NCI-H345 treated with DMSO at 0.1 percent for 48 hours (cell line): ENCODE results near the gene FHOD3.
"Not testable (repeated sequence)": the region's sequence is repeated elsewhere in the genome, so short reads cannot be mapped to it uniquely, and the experiment has no call there.

Experiments used
- DNase-seq: peaks from one replicate; lab custom pipeline; 2025; ENCODE audit not compliant: unreplicated experiment; lab: John Stamatoyannopoulos, UW

The FHOD3 gene

GRCh38 chr18:36762965-36763364 is 465.5 kb downstream of the FHOD3 start:
- DNase-seq: not testable (repeated sequence)

DNA sequence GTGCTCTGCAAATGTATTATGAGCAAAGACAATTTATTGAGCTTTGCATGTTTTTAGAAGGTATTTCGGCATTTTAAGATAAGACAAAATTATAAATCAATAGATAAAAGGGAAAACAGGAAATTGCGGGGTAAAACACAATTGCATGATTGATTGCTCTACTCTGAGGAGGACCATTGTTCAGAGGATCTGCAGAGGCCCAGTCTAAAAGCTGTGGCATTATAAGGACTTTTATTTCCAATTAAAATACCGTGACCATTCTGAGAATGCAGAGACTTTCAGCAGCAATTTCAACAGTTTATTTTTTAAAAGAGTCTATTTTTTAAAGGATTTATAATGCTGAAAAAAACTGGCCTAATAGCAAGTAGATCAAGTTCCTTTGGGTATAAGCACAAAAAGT is 469.3 kb downstream of the FHOD3 start:
- DNase-seq: no peak

DNA sequence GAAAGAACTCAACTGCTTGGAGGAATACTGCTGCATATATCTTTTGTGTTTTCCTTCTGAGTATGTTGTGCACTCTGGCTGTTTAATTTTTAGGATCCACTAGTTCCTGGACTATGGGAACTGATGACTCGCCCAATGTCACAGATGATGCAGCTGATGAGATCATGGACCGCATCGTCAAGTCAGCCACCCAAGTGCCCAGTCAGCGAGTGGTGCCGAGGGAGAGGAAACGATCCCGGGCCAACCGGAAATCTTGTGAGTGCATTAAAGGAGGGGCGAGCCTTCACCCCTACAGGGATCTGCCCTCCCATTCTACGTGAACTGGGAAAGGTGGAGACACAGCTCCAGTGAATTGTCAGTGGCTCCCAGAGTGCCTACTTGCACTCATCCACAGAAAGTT is 471.7 kb downstream of the FHOD3 start:
- no peak for DNase-seq

GRCh38 chr18:36769611-36770314 is 472.2 kb downstream of the FHOD3 start:
- DNase-seq: no peak

GRCh38 chr18:36770315-36770946 is 472.9 kb downstream of the FHOD3 start:
- DNase-seq: no peak

GRCh38 chr18:36771245-36771644 is 473.7 kb downstream of the FHOD3 start:
- DNase-seq: no peak

DNA sequence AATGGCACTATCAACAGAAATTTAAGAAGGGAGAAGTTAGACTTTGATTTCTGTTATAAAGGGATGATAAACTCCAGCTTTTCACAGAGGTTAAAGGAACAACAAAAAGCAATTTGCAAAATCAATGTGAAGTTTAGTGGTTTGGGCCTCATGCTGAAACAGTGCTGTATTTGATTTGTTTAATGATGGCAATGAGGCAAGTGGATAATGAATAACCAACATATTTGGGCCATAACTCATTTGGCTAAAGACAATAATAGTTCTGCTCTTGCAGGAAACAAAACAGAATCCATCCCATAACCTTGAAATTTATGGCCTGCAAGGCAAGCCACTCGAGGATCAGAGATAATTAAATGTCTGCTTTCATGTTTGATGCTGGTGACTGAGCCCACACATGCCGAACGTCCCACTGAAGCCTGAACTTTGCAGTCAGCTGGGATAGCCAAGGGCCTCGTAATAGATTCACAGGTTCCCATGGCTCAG is 474.8 kb downstream of the FHOD3 start:
- DNase-seq: no peak

- no peak for DNase-seq
Measured at GRCh38 chr18:36775396-36775795, 477.9 kb downstream of the FHOD3 start.

- DNase-seq: no peak
Measured at GRCh38 chr18:36776650-36777049, 479.1 kb downstream of the FHOD3 start.

DNA sequence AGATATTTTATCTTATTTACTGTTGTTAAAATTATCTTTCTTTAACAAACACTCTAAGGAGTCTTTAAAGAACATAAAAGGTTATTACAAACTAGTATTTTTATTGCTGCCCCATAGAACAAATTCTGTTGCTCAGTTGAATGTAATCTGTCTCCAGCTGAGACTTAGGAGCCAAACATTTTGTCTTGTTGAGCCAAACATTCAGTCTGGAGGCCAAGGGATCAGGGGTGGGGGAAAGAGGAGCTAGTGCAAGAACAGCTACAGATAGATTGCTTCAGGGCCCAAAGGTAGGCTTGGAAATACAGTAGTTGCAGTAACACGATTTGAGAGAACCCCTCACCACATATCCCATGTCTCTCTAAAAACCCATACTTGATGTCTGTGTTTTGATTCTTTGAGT is 480.1 kb downstream of the FHOD3 start:
- DNase-seq: no peak

DNA sequence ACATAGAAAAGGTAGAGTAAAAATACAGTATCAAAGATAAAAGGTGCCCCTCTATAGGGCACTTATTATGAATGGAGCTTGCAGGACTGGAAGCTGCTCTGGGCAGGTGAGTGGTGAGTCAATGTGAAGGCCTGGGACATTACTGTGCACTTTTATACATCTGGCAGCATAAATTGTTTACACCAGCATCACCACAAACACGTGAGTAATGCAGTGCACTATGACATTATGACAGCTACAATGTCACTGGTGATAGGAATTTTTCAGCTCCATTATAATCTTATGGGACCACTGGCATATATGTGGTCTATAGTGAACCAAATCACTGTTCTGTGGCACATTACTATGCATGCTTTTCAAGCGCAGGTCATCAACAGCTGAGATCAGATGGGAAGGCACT is 483.2 kb downstream of the FHOD3 start:
- no peak for DNase-seq

DNA sequence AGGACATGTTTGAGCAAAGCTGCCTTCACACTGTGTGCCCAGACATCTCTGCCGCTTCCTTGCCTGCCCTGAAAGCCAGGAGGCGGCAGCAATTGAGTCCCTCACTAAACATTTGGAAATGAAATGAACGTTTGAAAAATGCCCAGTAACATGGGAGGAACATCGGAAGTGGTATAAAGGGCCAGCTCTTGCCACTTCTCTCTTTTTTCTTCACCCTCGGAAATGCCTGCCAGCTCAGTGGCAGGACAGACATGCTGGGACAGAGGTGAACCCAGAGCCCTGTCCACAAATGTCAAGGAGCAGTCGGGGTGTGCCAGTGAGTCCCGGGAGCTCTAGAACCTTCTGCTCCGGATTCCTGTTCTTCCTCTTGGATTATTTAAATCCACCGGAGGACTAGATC is 485.2 kb downstream of the FHOD3 start:
- DNase-seq: no peak

DNA sequence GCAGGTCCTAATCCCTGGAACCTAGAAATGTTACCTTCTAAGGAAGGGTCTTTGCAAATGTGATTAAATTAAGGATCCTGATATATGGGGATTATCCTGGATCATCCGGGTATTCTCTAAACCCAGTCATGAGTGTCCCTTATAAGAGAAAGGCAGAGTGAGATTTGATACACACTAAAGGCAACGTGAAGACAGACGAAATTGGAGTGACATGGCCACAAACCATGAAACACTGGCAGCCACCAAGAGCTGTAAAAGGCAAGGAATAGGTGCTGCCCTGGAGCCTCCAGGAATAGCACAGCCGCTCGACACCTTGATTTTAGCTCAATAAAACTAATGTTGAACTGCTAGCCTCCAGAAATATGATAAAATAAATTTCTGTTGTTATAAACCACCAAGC is 486.3 kb downstream of the FHOD3 start:
- DNase-seq: no peak

DNA sequence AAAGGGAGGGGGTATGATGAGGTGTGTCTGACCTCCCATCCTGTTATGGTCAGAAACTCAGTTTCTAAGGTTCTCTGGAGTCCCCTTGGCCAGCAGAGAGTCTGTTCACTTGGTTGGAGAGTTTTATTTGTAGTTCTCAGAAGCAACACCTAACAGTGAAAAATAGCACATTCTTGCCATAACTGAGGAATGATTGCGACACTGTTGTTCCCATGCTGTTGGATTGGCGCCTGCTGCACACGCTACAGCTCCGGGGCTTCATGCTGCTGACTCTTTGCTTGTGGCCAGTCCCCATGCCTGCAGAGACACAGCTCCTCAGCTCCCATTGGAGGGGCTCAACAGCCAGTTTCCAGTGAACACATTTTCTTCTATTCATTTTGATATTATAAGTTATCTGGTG is 489.2 kb downstream of the FHOD3 start:
- DNase-seq: no peak

DNA sequence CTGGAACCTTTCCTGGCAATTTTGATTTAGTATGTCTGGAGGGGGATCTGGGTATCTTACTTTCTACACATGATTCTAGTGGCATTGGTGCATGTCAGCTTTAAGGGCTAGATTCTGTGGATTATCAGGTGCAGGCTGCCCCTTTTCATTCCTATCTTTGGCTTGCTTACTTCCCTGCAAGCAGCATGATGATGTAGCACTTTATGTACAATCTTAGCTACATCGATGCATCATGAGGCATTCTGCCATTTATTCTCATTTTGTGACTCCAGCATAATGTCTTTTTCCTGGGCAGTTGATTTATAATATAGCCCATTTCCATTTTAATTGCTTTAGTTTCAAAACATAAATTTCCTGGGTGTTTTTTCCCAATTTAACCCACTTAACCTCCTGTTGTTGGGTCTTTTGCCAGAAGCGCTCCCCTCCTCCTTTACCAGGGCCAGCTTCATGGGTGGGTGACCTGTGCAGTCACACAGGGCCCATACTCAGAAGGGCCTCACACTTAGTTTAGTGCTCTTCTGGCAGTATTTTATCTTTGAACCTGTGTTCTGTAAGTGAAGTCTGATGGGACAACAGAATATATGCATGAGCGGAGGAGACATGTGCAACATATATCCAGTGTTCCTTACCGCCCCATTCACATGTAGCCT is 495.2 kb downstream of the FHOD3 start:
- DNase-seq: no peak

- DNase-seq: no peak
Measured at GRCh38 chr18:36798738-36799473, 501.4 kb downstream of the FHOD3 start.

DNA sequence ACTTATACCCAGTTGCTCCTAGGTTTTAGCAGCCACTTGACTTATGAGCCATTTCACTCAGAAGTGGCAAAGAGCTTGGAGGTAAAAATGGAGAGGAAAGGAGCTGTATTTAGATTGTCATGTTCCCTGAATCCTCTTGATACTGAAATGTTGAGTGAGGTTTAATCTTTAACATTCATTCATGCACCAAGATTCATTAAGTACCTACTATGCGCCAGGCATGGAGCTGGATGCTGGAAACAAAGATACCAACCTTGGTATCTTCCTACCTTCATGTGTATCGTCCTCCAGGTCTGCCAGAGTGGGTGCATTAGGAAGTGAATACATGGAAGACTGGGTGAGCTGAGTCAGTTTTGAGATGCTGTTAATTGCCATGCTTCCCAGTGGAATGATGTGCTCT is 507.6 kb downstream of the FHOD3 start:
- no peak for DNase-seq

DNA sequence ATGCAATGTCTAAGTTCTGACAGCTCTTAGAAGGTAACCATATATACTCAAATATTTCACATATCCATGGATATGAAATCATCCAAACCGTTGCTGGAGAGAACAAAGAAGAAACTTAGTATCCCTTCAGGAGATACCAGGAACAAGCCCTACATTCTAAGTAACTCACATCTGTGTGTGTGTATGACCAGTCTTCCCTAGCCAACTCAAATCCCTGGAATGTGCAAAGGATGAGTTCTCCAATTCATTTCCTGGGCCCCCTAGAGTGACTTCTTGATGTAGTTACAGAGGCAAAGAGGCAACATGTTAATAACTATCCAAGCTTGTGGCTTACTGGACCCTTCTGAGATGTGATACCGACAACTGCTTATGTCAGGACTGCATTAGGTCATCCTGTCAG is 511.2 kb downstream of the FHOD3 start:
- DNase-seq: no peak

GRCh38 chr18:36809590-36810381 is 512.3 kb downstream of the FHOD3 start:
- peak; percentile 81 for DNase-seq

DNA sequence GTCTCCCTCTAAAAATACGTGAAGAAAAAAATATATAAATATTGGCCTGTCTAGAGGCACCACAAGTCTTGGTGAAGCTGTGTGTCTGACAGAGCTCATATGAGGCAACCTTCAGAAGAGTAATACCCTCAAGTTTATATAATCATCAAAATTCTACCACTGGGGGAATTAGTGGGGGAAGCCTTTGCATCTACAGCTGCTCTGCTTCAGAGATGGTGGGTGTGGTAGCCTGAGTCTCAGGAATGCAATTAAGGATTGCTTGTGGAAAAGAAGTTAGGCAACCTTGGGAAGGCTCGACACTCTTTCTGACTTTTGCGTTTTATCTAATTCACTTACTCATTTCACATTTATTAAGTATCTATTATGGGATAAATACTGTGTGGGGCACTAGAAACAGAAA is 513.9 kb downstream of the FHOD3 start:
- no peak for DNase-seq

DNA sequence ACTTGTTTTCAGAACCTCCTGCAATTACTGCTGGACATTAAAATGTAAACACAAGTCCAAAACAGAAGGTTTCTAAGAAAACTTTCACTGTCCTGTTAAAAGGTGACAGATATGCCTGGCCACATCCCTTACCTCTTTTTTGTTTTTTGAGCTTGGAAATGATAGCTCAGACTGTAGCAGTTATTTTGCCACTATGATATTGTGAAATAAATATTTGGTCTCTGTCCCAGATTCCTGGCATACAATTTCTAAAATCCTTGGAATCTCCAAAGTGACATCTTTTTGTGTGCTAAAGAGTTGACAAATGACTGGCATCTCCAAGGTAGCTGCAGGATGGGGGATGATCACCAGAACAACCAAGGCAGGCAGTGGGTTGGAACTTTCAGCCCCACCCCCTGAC is 514.4 kb downstream of the FHOD3 start:
- DNase-seq: no peak
